Activated T-cell treated with anti-CD3 and anti-CD28 coated beads, Interleukin-2, amount 50 U/mL, for 24 hours (primary cell): ENCODE results near the gene OMG.
"Not testable (repeated sequence)": the region's sequence is repeated elsewhere in the genome, so short reads cannot be mapped to it uniquely, and the experiment has no call there.

ENCODE experiments used
- DNase-seq: peaks from one replicate; pipeline ENCODE4 v3.0.0-alpha.2; 2020
- H3K27ac Mint-ChIP-seq: 2 replicates; pipeline ENCODE4 v1.8.0; 2020; ENCODE audit warnings: mild to moderate bottlenecking, mixed read lengths
- H3K27me3 Mint-ChIP-seq: 2 replicates; pipeline ENCODE4 v1.8.0; 2020; ENCODE audit warnings: mixed read lengths
- H3K36me3 Mint-ChIP-seq: 2 replicates; pipeline ENCODE4 v1.8.0; 2020; ENCODE audit warnings: low read depth, mixed read lengths
- H3K4me1 Mint-ChIP-seq: 2 replicates; pipeline ENCODE4 v1.8.0; 2020; ENCODE audit warnings: low read depth, mixed read lengths
- H3K4me3 Mint-ChIP-seq: 2 replicates; pipeline ENCODE4 v1.8.0; 2020; ENCODE audit warnings: mild to moderate bottlenecking, moderate library complexity, mixed read lengths
- H3K9me3 Mint-ChIP-seq: 2 replicates; pipeline ENCODE4 v1.8.0; 2020; ENCODE audit warnings: mixed read lengths

The OMG gene, protein sequence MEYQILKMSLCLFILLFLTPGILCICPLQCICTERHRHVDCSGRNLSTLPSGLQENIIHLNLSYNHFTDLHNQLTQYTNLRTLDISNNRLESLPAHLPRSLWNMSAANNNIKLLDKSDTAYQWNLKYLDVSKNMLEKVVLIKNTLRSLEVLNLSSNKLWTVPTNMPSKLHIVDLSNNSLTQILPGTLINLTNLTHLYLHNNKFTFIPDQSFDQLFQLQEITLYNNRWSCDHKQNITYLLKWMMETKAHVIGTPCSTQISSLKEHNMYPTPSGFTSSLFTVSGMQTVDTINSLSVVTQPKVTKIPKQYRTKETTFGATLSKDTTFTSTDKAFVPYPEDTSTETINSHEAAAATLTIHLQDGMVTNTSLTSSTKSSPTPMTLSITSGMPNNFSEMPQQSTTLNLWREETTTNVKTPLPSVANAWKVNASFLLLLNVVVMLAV

DNA sequence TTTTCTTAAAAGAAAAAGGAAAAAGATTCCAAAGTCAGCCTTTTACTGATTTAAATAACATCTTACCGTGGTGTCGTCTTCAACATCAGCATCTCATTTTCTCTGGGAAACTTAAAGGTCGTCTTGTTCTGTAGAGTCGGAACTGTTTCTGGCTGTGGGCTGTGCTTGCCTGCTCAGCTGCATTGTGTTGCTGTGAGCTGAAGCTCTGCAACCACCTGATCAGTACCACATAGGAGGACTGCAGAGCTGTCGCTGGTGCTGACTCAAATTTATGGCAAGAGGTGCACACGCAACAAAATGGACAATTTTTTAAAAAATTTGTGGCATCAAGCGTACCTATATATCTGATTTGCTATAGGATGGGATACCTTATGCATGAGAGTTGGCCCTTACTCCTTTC is at the start of gene OMG:
TSS of gene OMG (minus strand) at position 150 of the 400 bp plus-strand sequence. CDS start 908 bp downstream, outside the sequence.
- Mint-ChIP-seq H3K36me3 (no peaks in the 10 kb centered on the region), H3K9me3 (no peaks in the 10 kb centered on the region), H3K4me1 (peaks cover 27% of the 10 kb centered on the region), H3K4me3 (no peak within 1 kb of the TSS), H3K27me3 (no peaks in the 10 kb centered on the region), H3K27ac (no peak within 1 kb of the TSS)
- DNase-seq: no peak

DNA sequence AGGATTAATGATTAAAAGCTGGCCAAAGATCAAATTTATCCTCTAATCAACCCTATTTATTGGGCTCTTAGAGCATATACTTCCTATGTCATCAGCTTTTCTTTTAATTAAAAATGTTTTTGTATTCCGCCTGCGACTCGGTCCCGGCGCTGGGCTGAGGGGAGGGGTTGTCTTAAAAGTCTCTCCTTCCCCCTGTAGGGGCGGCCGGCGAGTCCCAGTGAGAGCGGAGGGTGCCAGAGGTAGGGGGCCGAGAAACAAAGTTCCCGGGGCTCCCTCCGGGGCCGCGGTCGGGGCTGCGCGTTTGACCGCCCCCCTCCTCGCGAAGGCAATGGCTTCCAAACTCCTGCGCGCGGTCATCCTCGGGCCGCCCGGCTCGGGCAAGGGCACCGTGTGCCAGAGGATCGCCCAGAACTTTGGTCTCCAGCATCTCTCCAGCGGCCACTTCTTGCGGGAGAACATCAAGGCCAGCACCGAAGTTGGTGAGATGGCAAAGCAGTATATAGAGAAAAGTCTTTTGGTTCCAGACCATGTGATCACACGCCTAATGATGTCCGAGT is 48.2 kb upstream of the OMG start:
- H3K27me3 Mint-ChIP-seq, DNase-seq, H3K27ac Mint-ChIP-seq, H3K9me3 Mint-ChIP-seq, H3K4me3 Mint-ChIP-seq, H3K4me1 Mint-ChIP-seq: not testable (repeated sequence)
- peaks cover 44% of the 10 kb centered on the region for H3K36me3 Mint-ChIP-seq

DNA sequence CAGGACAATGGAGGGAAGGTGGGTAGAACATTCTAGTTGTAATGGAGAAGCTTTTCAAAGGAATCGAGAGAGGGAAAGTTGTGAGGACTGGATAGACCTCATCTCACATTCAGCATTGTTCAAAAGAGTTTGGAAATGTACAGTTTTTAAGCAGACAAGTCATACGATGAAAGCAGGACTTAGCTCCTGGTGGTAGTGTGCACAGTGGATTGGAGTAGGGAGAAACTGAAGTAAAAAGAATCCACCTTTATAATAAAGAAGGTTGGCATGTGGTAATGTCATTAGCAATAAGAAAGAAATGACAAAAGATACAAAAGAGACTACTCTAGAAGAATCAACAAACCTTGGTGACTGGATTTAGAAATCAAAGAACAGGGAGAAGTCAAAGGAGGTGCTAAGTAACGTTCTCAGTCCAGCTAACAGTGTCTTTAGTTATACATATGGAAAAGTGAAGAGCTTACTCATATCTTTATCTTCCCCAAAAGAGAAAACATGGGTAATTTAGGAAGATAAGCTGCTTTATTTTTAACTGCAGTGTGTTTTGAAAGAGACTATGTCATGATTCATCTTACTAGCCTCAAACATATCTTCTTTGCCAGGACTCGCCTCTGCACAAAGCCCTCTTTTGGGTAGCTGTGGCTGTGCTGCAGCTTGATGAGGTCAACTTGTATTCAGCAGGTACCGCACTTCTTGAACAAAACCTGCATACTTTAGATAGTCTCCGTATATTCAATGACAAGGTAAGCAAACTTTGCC is 43.0 kb upstream of the OMG start:
- DNase-seq: no peak
- H3K27me3 Mint-ChIP-seq: no peaks in the 10 kb centered on the region
- no peaks in the 10 kb centered on the region for H3K9me3 Mint-ChIP-seq
- no peak overlapping the region for H3K27ac Mint-ChIP-seq
- peaks cover 2% of the 10 kb centered on the region for H3K4me1 Mint-ChIP-seq
- H3K36me3 Mint-ChIP-seq: peaks cover 38% of the 10 kb centered on the region
- H3K4me3 Mint-ChIP-seq: no peak overlapping the region

DNA sequence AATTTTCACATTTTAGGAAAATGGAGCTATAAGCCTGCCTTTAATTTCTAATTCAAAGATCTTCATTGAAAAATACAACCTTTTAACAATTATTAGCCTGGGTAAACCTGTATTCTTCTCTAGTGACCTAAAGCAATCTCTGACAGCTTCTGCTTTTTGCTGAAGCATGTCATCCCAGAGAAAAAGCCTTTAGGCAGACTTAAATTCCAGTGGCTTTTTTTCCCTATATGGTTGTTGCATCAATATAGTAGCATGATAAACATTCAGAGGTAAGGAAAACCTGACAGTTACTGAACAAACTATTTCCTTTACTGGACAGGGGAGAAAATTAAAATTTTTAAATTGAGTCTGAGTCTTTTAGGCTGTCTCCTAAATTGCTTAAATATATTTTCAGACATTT is 32.2 kb upstream of the OMG start:
- Mint-ChIP-seq H3K4me3 (no peak overlapping the region), H3K9me3 (no peaks in the 10 kb centered on the region), H3K4me1 (peaks cover 34% of the 10 kb centered on the region), H3K27ac (peak overlapping the region; percentile 66), H3K36me3 (peaks cover 33% of the 10 kb centered on the region), H3K27me3 (no peaks in the 10 kb centered on the region)
- no peak for DNase-seq

DNA sequence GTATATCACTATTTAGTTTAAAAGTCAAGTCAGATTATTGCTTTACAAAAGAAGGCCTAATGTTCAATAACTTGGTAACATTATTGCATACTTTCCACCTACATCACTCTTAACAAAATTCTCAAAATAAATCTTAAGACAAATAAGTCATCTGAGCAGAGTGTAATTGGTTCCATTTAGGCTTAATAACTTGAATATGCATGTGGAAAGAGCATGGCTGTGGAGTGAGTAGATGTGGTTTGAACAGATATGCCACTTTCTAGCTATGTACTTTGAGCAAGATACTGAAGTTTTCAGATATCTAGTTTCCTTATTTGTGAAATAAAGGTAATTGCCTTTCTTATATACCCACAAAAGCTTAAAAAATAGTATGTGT is 31.1 kb upstream of the OMG start:
- no peak overlapping the region for H3K4me3 Mint-ChIP-seq
- H3K9me3 Mint-ChIP-seq: no peaks in the 10 kb centered on the region
- no peak for DNase-seq
- peaks cover 30% of the 10 kb centered on the region for H3K36me3 Mint-ChIP-seq
- H3K27ac Mint-ChIP-seq: peak overlapping the region; percentile 83
- no peaks in the 10 kb centered on the region for H3K27me3 Mint-ChIP-seq
- peaks cover 39% of the 10 kb centered on the region for H3K4me1 Mint-ChIP-seq

DNA sequence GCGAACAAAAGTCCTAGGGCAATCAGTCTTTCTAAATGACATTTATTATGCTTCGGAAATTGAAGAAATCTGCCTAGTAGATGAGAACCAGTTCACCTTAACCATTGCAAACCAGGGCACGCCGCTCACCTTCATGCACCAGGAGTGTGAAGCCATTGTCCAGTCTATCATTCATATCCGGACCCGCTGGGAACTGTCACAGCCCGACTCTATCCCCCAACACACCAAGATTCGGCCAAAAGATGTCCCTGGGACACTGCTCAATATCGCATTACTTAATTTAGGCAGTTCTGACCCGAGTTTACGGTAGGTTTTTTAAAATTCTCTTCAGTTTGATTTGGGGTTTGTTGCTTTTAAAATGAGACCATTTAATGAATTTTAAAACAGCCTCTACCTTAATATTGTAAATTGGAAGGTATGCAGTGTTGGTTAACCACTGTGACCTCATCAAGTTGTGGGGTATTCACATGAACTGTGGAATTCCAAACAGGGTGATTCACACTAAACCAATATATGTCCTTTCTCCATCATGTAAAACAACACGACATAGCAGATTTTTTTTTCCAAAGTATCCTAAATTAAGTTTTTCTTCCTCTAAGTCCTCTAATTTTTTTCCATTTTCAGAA is 30.6 kb upstream of the OMG start:
- no peaks in the 10 kb centered on the region for H3K9me3 Mint-ChIP-seq
- no peaks in the 10 kb centered on the region for H3K27me3 Mint-ChIP-seq
- H3K4me3 Mint-ChIP-seq: no peak overlapping the region
- H3K36me3 Mint-ChIP-seq: peaks cover 30% of the 10 kb centered on the region
- no peak for DNase-seq
- peaks cover 42% of the 10 kb centered on the region for H3K4me1 Mint-ChIP-seq
- peak overlapping the region; percentile 83 for H3K27ac Mint-ChIP-seq

DNA sequence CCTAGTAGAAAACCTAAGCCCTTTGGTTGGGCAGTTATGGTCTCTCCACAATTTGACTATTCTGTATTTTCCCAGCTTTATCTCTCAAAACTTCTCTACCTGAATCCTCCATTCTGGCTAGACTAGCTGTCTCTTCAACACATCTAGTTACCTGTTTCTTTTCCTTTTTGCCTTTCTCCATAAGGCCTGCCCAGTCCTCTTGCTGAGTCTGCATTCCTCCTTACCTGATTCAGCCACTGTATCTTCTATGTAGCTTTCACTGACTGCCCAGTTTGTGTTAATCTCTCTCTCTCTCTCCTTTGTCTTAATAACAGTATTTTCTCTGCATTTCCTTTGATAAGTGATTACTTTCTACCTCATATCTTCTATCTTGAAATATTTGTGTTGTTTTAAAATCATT is 26.5 kb upstream of the OMG start:
- H3K27ac Mint-ChIP-seq: peak overlapping the region; percentile 1
- H3K4me3 Mint-ChIP-seq: no peak overlapping the region
- H3K36me3 Mint-ChIP-seq: peaks cover 44% of the 10 kb centered on the region
- no peaks in the 10 kb centered on the region for H3K9me3 Mint-ChIP-seq
- H3K4me1 Mint-ChIP-seq: peaks cover 41% of the 10 kb centered on the region
- H3K27me3 Mint-ChIP-seq: no peaks in the 10 kb centered on the region
- DNase-seq: no peak

DNA sequence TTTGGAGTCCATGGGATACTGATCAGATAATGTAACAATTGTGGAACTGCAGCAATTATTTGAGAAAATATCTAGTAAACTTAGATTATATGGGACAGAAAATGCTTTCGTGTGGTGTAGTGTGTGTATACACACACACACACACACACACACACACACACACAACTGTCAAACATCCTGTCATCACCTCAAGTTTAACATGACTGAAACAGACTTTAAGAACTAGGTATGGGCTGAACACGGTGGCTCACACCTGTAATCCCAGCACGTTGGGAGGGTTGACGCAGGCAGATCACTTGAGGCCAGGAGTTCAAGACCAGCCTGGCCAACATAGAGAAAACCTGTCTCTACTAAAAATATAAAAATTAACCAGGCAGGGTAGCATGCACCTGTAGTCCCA is 24.9 kb upstream of the OMG start:
- Mint-ChIP-seq H3K36me3 (peaks cover 43% of the 10 kb centered on the region), H3K27ac (peak overlapping the region; percentile 92), H3K9me3 (no peaks in the 10 kb centered on the region), H3K4me1 (peaks cover 39% of the 10 kb centered on the region), H3K4me3 (peak overlapping the region; percentile 69), H3K27me3 (no peaks in the 10 kb centered on the region)
- DNase-seq: no peak

DNA sequence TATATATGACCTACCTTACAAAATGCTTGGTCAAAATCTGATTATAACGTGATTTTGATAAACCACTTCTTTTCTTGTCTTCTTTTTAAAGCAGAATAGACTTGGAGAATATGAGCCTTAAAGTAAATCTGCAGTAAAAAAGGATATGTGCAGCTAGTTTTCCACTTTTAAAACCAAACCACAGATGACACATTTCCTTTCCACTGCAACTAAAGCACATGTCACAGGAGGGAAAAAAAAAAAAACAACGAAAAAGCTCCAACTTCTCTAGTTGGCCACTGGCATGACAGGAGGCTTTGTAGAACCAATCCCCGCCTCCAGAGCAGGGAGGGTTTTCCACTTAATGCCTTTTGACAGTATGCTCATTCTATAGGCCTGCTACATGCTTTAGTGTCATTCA is 24.4 kb upstream of the OMG start, which contains the start of gene EVI2A:
TSS of gene EVI2A (minus strand) at position 142 of the 400 bp plus-strand sequence. CDS start 2,609 bp downstream, outside the sequence.
- peak within 1 kb of the TSS; percentile 92 for H3K27ac Mint-ChIP-seq
- peaks cover 44% of the 10 kb centered on the region for H3K4me1 Mint-ChIP-seq
- peaks cover 39% of the 10 kb centered on the region for H3K36me3 Mint-ChIP-seq
- H3K27me3 Mint-ChIP-seq: no peaks in the 10 kb centered on the region
- peak within 1 kb of the TSS; percentile 69 for H3K4me3 Mint-ChIP-seq
- peak; percentile 58 for DNase-seq
- H3K9me3 Mint-ChIP-seq: no peaks in the 10 kb centered on the region

DNA sequence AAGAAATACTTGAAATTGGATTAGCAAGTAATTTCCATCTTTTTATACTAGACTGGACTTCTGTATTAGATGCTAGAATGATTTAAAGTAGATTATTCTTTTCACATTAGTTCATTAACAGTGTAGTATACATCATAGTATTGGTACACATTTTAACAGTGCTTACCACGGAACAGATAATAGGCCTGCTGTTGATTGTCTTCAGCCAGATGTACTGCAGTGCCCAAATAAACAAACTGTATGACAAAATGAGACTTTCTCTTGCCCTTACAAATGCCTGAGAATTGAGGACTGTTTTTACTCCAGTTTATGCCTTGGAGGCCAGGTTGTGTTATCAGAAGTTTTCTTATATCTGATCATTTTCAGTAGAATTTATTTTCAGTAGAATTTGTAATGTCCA is 23.8 kb upstream of the OMG start:
- Mint-ChIP-seq H3K27ac (peak overlapping the region; percentile 92), H3K4me3 (peak overlapping the region; percentile 69), H3K27me3 (no peaks in the 10 kb centered on the region), H3K36me3 (peaks cover 33% of the 10 kb centered on the region), H3K4me1 (peaks cover 51% of the 10 kb centered on the region), H3K9me3 (no peaks in the 10 kb centered on the region)
- no peak for DNase-seq

DNA sequence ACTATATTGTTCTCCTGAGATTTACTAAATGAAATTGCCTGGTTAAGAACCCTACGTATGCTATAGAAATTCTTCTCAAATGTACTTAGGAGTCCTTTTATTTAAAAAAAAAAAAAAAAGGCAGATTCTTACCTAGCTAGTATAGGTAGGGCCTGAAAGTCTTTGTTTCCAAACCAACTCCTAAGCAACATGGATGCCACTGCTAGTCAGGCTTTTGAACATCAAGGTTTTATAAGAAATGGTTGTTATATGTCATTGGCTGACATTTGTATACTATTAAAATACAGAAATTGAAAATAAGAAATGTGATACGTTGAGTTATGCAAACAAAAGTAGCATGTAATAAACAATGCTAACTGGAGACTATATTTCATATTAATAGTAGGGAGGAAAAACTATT is 23.2 kb upstream of the OMG start:
- H3K4me1 Mint-ChIP-seq: peaks cover 55% of the 10 kb centered on the region
- no peaks in the 10 kb centered on the region for H3K27me3 Mint-ChIP-seq
- peak overlapping the region; percentile 69 for H3K4me3 Mint-ChIP-seq
- peak overlapping the region; percentile 92 for H3K27ac Mint-ChIP-seq
- H3K36me3 Mint-ChIP-seq: peaks cover 29% of the 10 kb centered on the region
- H3K9me3 Mint-ChIP-seq: no peaks in the 10 kb centered on the region
- DNase-seq: no peak

DNA sequence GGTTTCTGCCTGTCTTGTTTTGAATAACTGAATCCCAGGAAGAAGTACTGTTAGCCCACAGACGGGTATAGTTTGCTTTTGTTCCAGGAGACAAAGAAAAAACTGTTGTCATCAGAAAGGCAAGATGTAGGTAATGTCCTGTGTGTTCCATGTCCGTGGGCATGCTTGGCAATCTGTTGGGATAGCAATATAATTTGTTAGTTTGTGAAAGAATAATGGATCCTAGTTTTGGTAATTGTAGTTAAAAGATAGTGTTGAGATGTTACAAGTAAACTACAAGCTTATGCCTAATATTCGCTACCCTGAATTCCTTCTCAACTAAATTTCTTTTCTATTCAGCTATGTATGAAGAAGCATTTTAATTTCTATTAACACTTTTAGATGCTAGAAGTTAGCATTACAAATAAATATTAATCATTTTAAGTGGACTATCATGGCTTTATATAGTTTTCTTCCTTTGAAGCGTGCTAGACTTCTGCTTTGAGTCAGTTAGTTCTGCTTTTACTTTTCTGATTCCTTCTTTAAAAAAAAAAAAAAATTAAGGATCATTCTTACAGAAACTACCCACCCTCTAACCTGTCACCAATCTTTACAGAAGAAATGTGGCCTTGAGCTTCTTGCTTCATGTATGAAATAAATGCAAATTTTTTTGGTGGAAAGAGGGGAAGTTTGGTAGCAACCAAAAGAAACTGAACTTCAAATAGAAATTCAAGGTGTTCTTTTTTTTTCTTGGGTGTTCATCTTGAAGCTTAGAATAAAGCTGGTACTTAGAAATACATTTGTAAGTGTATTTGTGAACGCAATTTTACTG is 22.0 kb upstream of the OMG start:
- Mint-ChIP-seq H3K36me3 (peaks cover 27% of the 10 kb centered on the region), H3K27ac (peak overlapping the region; percentile 92), H3K27me3 (no peaks in the 10 kb centered on the region), H3K4me1 (peaks cover 65% of the 10 kb centered on the region), H3K9me3 (no peaks in the 10 kb centered on the region), H3K4me3 (peak overlapping the region; percentile 69)
- no peak for DNase-seq

DNA sequence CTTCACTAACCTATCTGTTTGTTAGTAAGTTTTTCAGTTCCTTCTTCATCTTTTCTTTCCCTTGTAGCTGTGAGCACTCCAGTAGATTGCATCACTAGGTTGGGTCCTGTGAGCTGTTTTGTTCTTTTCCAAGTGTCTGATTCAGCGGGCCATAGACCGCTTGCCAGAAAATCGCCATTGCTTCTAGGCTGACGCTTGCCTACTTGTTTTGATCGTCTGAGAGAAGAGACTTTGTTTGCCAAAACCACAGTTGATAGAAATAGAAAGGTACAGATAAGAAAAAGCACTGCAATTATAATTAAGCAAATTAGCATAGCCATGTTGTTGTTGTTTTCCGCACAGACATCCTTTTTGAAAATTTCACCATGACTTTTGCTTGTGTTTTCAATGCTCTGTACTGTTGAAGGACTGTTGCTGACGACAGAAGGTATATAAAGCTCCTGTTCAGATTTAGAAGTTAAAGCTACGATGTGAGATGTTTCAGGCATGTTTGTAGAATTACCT is 21.3 kb upstream of the OMG start:
- peaks cover 62% of the 10 kb centered on the region for H3K4me1 Mint-ChIP-seq
- H3K36me3 Mint-ChIP-seq: peaks cover 27% of the 10 kb centered on the region
- H3K27me3 Mint-ChIP-seq: no peaks in the 10 kb centered on the region
- H3K4me3 Mint-ChIP-seq: peak overlapping the region; percentile 69
- H3K27ac Mint-ChIP-seq: peak overlapping the region; percentile 92
- peak; percentile 55 for DNase-seq
- H3K9me3 Mint-ChIP-seq: no peaks in the 10 kb centered on the region

DNA sequence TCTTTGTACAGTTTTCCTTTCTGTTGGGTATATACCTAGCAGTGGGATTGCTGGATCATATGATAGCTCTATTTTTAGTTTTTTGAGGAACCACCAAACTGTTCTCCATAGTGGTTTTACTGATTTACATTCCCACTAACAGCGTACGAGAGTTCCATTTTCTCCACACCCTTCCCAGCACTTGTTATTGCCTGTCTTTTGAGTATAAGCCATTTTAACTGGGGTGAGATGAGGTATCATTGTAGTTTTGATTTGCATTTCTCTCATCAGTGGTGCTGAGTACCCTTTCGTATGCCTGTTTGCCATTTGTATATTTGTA is 17.7 kb upstream of the OMG start:
- no peaks in the 10 kb centered on the region for H3K27me3 Mint-ChIP-seq
- DNase-seq: no peak
- H3K27ac Mint-ChIP-seq: peak overlapping the region; percentile 93
- H3K9me3 Mint-ChIP-seq: no peaks in the 10 kb centered on the region
- peaks cover 57% of the 10 kb centered on the region for H3K4me1 Mint-ChIP-seq
- H3K36me3 Mint-ChIP-seq: peaks cover 23% of the 10 kb centered on the region
- H3K4me3 Mint-ChIP-seq: peak overlapping the region; percentile 81
